ENCODE measurements around the gene B9D1. TPM values are rescaled to one million over a fixed set of nuclear protein-coding genes. Genes with fewer than 3 reads are reported as not detected.

B9D1 gene
- polyA plus RNA-seq, 3 donors: 1.0 TPM; not detected in 2

DNA sequence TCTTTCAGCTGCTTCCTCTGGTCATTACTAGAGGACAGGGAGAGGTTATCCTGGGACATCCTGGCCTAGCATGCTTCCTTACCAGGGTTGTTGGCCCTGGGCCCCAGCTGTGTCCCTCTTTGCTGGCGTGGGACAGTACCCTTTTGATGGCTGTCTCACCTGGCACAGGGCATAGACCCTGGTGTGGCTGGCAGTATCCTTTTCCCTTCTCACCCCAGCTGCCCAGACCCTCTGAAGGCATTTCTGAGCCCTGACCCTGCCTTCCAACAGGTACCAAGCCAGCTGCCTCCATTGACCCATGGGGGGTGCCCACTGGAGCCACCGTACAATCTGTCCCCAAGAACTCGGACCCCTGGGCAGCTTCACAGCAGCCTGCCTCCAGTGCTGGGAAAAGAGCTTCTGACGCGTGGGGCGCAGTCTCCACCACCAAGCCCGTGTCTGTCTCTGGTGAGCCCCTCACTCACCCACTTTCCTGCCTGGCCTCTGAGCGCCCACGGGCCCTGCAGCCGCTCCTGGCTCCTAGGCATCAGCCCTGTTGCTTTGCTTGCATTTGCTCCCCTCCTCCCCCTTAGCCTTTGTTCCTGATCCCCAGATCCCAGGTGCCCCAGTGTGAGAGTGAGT, 34.0 kb downstream of the B9D1 start:
- Histone ChIP-seq H3K27me3 (ENCODE audit: control insufficient read depth in 2 of 2, insufficient read depth in 2 of 2, low read length in 2 of 2) (peaks cover 3 to 56% of the 10 kb centered on the region in 2 donors), H3K36me3 (replicated peaks in 1 of 2; ENCODE audit: control insufficient read depth in 1 of 2, insufficient read depth in 2 of 2, low read length in 2 of 2) (no peaks in the 10 kb centered on the region), H3K27ac (ENCODE audit: low read depth in 1 of 2, low read length in 2 of 2) (no peak overlapping the region), H3K4me1 (ENCODE audit: control insufficient read depth in 1 of 2, insufficient read depth in 2 of 2, low read length in 2 of 2) (no peaks in the 10 kb centered on the region), H4K20me1 (ENCODE audit: insufficient read depth, low read length) (no peaks in the 10 kb centered on the region), H3K9me3 (replicated peaks in 1 of 2; ENCODE audit: control insufficient read depth in 1 of 2, insufficient read depth in 1 of 2, low read length in 2 of 2) (peaks cover 4 to 13% of the 10 kb centered on the region in 2 donors), H3K4me2 (replicated peaks; ENCODE audit: extremely low read depth, low read length, poor library complexity, severe bottlenecking) (no peak overlapping the region), H3K9ac (ENCODE audit: insufficient read depth, low read length, poor library complexity, severe bottlenecking) (no peak overlapping the region), H3K4me3 (replicated peaks in 1 of 3; ENCODE audit: low read depth in 2 of 3, low read length in 3 of 3) (no peak overlapping the region), H2AFZ (ENCODE audit: insufficient read depth, low read depth, low read length, poor library complexity, severe bottlenecking) (no peak overlapping the region), H3K79me2 (ENCODE audit: insufficient read depth, low read length) (no peaks in the 10 kb centered on the region)
- no peak for DNase-seq
- H3K27me3 Mint-ChIP-seq (ENCODE audit: low read depth in 3 of 3): peaks cover 36 to 66% (median 57%) of the 10 kb centered on the region in 3 donors
- H3K4me3 Mint-ChIP-seq: peak overlapping the region in 1 of 2 donors; percentile 46
- intact Hi-C loops (cut with micrococcal nuclease): no loop called here
- 100% methylated on average over 7 of the region's 10 CpGs for WGBS (ENCODE audit: insufficient coverage)
- peaks cover 3 to 26% (median 17%) of the 10 kb centered on the region in 7 donors for H3K9me3 Mint-ChIP-seq
- no peaks in the 10 kb centered on the region for H3K4me1 Mint-ChIP-seq
- TF ChIP-seq, protein P1, sequence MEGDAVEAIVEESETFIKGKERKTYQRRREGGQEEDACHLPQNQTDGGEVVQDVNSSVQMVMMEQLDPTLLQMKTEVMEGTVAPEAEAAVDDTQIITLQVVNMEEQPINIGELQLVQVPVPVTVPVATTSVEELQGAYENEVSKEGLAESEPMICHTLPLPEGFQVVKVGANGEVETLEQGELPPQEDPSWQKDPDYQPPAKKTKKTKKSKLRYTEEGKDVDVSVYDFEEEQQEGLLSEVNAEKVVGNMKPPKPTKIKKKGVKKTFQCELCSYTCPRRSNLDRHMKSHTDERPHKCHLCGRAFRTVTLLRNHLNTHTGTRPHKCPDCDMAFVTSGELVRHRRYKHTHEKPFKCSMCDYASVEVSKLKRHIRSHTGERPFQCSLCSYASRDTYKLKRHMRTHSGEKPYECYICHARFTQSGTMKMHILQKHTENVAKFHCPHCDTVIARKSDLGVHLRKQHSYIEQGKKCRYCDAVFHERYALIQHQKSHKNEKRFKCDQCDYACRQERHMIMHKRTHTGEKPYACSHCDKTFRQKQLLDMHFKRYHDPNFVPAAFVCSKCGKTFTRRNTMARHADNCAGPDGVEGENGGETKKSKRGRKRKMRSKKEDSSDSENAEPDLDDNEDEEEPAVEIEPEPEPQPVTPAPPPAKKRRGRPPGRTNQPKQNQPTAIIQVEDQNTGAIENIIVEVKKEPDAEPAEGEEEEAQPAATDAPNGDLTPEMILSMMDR (IDR thresholded peaks at IDR 0.05): no peak
- H3K36me3 Mint-ChIP-seq: peaks cover 0 to 2% of the 10 kb centered on the region in 2 donors
- H3K27ac Mint-ChIP-seq: no peak overlapping the region

GRCh38 chr17:19327031-19327783, 35.3 kb downstream of the B9D1 start:
- peaks cover 0 to 2% of the 10 kb centered on the region in 2 donors for H3K36me3 Mint-ChIP-seq
- peaks cover 37 to 72% (median 58%) of the 10 kb centered on the region in 3 donors for H3K27me3 Mint-ChIP-seq (ENCODE audit: low read depth in 3 of 3)
- peaks cover 3 to 26% (median 17%) of the 10 kb centered on the region in 7 donors for H3K9me3 Mint-ChIP-seq
- Histone ChIP-seq H3K27me3 (ENCODE audit: control insufficient read depth in 2 of 2, insufficient read depth in 2 of 2, low read length in 2 of 2) (peaks cover 8 to 58% of the 10 kb centered on the region in 2 donors), H3K79me2 (ENCODE audit: insufficient read depth, low read length) (no peaks in the 10 kb centered on the region), H3K4me2 (replicated peaks; ENCODE audit: extremely low read depth, low read length, poor library complexity, severe bottlenecking) (no peak overlapping the region), H2AFZ (ENCODE audit: insufficient read depth, low read depth, low read length, poor library complexity, severe bottlenecking) (no peak overlapping the region), H3K36me3 (replicated peaks in 1 of 2; ENCODE audit: control insufficient read depth in 1 of 2, insufficient read depth in 2 of 2, low read length in 2 of 2) (no peaks in the 10 kb centered on the region), H3K9me3 (replicated peaks in 1 of 2; ENCODE audit: control insufficient read depth in 1 of 2, insufficient read depth in 1 of 2, low read length in 2 of 2) (peaks cover 4 to 13% of the 10 kb centered on the region in 2 donors), H3K4me3 (replicated peaks in 1 of 3; ENCODE audit: low read depth in 2 of 3, low read length in 3 of 3) (no peak overlapping the region), H3K4me1 (ENCODE audit: control insufficient read depth in 1 of 2, insufficient read depth in 2 of 2, low read length in 2 of 2) (no peaks in the 10 kb centered on the region), H4K20me1 (ENCODE audit: insufficient read depth, low read length) (no peaks in the 10 kb centered on the region), H3K9ac (ENCODE audit: insufficient read depth, low read length, poor library complexity, severe bottlenecking) (no peak overlapping the region), H3K27ac (ENCODE audit: low read depth in 1 of 2, low read length in 2 of 2) (no peak overlapping the region)
- H3K27ac Mint-ChIP-seq: peak overlapping the region in 1 of 7 donors; percentile 58
- intact Hi-C loops (cut with micrococcal nuclease): no loop called here
- H3K4me3 Mint-ChIP-seq: peak overlapping the region in 1 of 2 donors; percentile 49
- DNase-seq: no peak
- TF ChIP-seq, protein P1 (IDR thresholded peaks at IDR 0.05): no peak
- H3K4me1 Mint-ChIP-seq: no peaks in the 10 kb centered on the region
- 98% methylated on average over 7 of the region's 14 CpGs for WGBS (ENCODE audit: insufficient coverage)
